Uterus (tissue), 2 donors: ENCODE data around the gene HES2.

Source experiments
- POLR2A ChIP-seq, 2 donors: fragments of 450-650 bp; IDR thresholded peaks; one replicate each; pipeline ENCODE4 v1.6.1; 2016; ENCODE audit warnings: antibody characterized with exemption in 2 of 2, mild to moderate bottlenecking in 1 of 2, moderate library complexity in 1 of 2
- TF ChIP-seq, protein P1 (sequence below), 4 experiments: fragments of 200-600 bp in 2 of 4; fragments of 450-650 bp in 2 of 4; sonication (generic) in 2 of 4; IDR thresholded peaks; one replicate each; pipeline ENCODE4 v1.5.1; 2016 to 2019; ENCODE audit warnings: antibody characterized with exemption in 4 of 4, mild to moderate bottlenecking in 2 of 4, moderate library complexity in 1 of 4

DNA sequence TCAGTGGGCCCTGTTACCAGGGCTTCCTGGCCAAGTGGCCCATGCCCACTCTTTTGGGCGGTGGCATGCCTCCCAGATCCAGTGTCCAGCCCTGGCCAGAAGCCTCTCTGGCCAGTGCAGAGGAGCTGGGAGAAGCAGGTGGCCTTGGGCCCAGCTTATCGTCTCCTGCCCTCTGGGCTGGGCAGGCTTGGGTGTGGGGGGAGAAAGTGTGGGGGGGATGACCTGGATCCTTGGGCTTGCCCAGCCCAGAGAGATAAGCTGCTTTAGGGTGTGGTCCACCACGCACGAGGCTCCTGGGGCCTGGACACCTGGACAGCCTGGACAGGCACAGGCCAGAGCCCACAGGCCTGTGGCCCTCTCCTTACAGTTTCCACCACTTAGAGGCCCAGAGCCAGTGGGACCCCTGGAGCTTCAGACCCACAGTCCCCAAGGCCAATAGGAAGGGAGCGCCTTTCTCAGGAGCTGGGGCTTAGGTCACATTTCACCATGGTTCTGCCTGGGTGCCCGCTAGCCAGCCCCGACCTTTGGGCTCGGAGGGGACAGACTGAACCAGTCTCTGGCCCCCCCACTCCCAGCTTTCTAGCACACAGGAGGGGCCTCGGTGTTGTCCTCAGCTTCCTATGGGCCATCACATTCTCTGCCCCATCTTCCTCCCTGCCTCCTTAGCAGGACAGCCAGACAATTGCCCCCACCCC is 6.7 kb upstream of the HES2 start:
- no peak for TF ChIP-seq POLR2A (IDR thresholded peaks at IDR 0.05)
- TF ChIP-seq, protein P1, sequence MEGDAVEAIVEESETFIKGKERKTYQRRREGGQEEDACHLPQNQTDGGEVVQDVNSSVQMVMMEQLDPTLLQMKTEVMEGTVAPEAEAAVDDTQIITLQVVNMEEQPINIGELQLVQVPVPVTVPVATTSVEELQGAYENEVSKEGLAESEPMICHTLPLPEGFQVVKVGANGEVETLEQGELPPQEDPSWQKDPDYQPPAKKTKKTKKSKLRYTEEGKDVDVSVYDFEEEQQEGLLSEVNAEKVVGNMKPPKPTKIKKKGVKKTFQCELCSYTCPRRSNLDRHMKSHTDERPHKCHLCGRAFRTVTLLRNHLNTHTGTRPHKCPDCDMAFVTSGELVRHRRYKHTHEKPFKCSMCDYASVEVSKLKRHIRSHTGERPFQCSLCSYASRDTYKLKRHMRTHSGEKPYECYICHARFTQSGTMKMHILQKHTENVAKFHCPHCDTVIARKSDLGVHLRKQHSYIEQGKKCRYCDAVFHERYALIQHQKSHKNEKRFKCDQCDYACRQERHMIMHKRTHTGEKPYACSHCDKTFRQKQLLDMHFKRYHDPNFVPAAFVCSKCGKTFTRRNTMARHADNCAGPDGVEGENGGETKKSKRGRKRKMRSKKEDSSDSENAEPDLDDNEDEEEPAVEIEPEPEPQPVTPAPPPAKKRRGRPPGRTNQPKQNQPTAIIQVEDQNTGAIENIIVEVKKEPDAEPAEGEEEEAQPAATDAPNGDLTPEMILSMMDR (IDR thresholded peaks at IDR 0.05): no peak
